Activated naive CD4-positive, alpha-beta T cell treated with anti-CD3 and anti-CD28 coated beads, Interleukin-2, amount 50 U/mL, for 24 hours (primary cell): ENCODE data around the gene RGL1.
A peak's percentile ranks its signal among the peaks of the same experiment; 100 is the strongest.

ENCODE experiments used
- H3K27ac Mint-ChIP-seq: one replicate; pipeline ENCODE4 v1.8.0; 2021; ENCODE audit warnings: mild to moderate bottlenecking, mixed read lengths
- H3K27me3 Mint-ChIP-seq: one replicate; pipeline ENCODE4 v1.8.0; 2021; ENCODE audit warnings: mixed read lengths
- H3K36me3 Mint-ChIP-seq: one replicate; pipeline ENCODE4 v1.8.0; 2021; ENCODE audit warnings: mixed read lengths
- H3K4me1 Mint-ChIP-seq: one replicate; pipeline ENCODE4 v1.8.0; 2021; ENCODE audit warnings: mixed read lengths
- H3K4me3 Mint-ChIP-seq: one replicate; pipeline ENCODE4 v1.8.0; 2021; ENCODE audit warnings: mild to moderate bottlenecking, mixed read lengths
- H3K9me3 Mint-ChIP-seq: one replicate; pipeline ENCODE4 v1.8.0; 2021; ENCODE audit warnings: mixed read lengths

Gene RGL1

DNA sequence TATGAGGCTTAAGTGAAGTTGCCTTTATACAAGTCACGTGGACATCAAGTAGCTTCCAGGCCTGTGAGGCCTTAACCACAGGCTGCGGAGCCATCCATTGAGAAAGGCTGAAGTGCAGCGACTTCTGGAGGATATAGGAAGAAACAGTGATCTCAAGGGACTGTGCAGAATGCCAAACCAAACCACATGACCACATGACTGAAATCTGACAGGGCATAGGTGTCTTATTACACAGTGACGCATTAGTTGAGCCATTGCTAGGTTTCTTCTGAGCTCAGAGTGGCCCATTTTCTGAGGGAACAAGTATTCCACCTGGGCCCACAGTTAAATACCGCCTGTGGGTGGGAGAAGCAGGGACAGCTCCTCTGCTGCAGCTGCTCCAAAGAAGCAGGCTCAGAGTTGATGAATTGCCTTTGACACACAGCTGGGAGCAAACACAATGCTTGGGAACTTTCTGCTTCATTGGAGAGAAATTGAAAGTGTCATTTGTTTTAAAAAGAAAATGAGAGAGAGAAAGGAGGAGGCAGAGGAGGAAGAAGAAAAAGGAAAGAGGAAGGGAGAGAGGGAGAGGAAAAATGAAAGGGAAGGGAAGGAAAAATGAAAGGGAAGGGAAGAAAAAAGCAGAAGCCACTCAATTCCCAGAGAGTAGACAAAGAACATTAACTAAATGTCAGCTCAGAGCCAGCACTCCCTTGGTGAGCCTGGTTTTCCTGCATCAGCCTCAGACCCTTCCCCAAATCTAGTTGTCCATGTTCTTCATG is 138.2 kb downstream of the RGL1 start:
- Mint-ChIP-seq H3K27me3 (no peaks in the 10 kb centered on the region), H3K9me3 (no peaks in the 10 kb centered on the region), H3K27ac (peak overlapping the region; percentile 55), H3K36me3 (no peaks in the 10 kb centered on the region), H3K4me1 (no peaks in the 10 kb centered on the region), H3K4me3 (no peak overlapping the region)

DNA sequence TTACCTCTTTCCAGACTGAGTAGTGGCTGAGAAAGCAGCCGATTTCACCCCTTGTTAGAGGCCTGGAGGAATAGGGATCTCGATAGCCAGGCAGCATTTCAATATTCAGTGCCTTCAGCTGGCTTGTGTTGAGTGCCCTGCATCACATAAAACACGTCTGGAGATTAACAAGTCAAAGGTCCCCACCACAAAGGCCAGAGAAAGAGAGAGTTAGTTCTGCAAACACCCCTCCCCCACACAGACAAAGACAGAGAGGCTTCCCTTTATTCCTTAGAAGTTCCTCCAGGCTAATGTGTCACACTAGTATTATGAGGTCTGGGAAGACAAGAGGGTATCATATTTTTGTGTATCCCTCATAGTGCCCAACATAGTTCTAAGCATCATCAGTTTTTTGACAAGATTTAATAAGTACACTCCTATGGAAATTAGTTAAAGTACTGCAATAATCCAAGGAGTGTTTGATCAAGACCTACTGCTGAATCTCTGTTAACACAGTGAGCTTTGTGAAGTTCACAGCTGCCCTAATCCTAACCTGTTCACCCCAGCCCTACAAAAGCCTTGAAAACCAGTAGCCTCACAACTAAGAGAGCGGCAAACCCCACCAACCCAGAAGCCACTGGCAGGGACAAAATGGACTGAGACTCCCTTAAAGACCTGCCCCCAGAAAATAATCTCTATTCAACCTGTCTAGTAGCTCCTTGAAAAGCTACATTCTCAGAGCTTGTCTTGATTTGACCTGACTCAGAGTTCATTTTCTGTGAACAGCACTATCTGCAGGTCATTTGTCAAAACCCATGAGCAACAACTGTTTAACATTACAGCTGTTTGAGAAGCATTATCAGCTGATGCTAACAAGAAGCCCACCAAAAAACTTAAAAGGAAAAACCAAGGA is 140.8 kb downstream of the RGL1 start:
- Mint-ChIP-seq H3K9me3 (no peaks in the 10 kb centered on the region), H3K4me3 (no peak overlapping the region), H3K27ac (no peak overlapping the region), H3K36me3 (peaks cover 3% of the 10 kb centered on the region), H3K27me3 (no peaks in the 10 kb centered on the region), H3K4me1 (no peaks in the 10 kb centered on the region)

DNA sequence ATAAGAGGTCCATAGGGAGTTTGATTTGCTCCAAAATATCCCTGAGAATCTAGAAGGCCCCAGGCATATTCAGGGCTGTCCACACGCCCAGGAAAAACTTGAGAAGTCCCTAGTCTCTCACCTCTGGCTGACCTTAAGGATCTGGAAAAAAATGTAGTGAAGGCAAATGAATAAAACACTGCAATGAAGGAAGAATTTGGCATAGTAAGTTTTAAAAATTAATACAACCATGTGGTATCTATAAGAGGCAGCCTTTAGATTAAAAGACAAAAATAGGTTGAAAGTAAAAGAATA is 141.3 kb downstream of the RGL1 start:
- no peaks in the 10 kb centered on the region for H3K27me3 Mint-ChIP-seq

DNA sequence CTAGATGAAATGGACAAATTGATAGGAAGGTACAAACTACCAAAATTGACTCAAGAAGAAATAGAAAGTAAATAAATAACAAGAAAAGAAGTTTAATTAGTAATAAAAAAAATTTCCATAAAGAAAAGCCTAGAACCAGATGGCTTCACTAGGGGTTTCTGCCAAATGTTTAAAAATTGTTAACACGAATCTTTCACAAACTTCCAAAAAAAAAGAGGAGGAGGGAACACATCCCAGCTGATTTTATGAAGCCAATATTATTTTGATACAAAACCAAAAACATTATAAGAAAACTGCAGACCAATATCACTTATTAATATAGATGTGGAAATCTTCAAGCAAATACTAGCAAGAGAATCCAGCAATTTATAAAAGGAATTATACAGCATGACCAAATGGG is 143.1 kb downstream of the RGL1 start:
- Mint-ChIP-seq H3K36me3 (peaks cover 3% of the 10 kb centered on the region), H3K27ac (no peak overlapping the region), H3K4me1 (no peaks in the 10 kb centered on the region), H3K27me3 (no peaks in the 10 kb centered on the region), H3K4me3 (no peak overlapping the region), H3K9me3 (no peaks in the 10 kb centered on the region)

More for the DNA sequence above, 141.3 kb downstream of the RGL1 start:
- Mint-ChIP-seq H3K4me3 (no peak overlapping the region), H3K36me3 (peaks cover 3% of the 10 kb centered on the region), H3K4me1 (no peaks in the 10 kb centered on the region), H3K9me3 (no peaks in the 10 kb centered on the region), H3K27ac (no peak overlapping the region)

DNA sequence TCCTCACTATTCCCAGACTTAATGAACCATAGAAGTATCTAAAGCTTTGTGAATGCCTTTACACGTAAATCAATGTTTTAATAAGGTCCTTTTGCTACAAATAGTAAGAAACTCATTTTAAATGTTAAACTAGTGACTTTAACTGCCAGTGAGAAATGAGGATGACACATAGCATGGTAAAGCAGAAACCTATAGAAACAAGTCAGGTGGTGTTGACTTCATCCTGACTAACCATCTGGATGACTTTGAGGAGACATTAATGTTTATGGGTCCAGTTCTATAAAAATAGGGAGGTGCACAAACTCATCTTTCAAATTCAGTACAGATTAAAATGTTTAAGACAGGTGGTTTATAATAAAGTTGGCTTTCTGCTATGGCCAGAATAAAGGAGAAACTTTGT is 147.2 kb downstream of the RGL1 start:
- H3K4me1 Mint-ChIP-seq, result peaks cover 5% of the 10 kb centered on the region
- no peaks in the 10 kb centered on the region for H3K27me3 Mint-ChIP-seq
- H3K27ac Mint-ChIP-seq, result no peak overlapping the region
- H3K36me3 Mint-ChIP-seq, result peaks cover 3% of the 10 kb centered on the region
- no peaks in the 10 kb centered on the region for H3K9me3 Mint-ChIP-seq
- no peak overlapping the region for H3K4me3 Mint-ChIP-seq

DNA sequence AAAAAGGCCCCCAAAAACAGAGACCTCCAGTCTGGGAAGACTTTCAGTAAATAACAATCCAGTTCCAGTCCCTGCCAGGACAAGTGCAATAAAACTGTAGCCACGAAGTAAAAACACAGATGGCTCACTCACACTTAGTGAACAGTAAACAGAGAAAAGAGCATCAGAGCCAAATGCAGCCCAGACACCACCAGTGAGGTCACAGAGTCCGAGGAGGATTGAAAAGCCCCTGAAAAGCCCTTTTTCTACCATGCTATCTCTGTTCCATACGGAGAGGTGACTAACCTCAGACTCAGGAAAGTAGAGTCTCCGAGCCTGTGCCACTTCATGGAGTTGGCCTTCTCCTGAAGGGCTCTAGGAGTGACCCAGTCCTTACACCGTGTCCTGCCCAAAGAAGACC is 148.1 kb downstream of the RGL1 start:
- H3K27ac Mint-ChIP-seq, result no peak overlapping the region

DNA sequence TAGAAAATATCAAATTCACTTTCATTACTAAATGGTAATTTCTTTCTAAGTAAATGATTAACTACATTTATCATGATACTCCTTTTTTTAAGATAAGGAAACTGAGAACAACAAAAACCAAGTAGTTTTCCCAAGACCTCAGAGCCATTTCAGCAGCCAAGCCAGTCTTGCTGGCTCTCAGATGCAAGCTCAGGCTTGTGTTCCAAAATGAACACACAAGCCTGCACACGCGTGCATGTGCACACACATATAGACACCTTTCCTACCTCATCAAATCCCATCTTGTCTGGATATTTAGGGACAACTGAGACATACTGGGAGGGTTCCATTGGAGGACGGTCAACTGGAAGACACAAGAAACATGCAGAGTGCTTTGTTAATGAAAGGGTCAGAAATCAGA is 149.6 kb downstream of the RGL1 start:
- Mint-ChIP-seq H3K27me3 (no peaks in the 10 kb centered on the region), H3K4me1 (peaks cover 5% of the 10 kb centered on the region), H3K4me3 (no peak overlapping the region), H3K9me3 (no peaks in the 10 kb centered on the region), H3K36me3 (no peaks in the 10 kb centered on the region), H3K27ac (no peak overlapping the region)

More for the DNA sequence above, 148.1 kb downstream of the RGL1 start:
- no peaks in the 10 kb centered on the region for H3K27me3 Mint-ChIP-seq
- H3K4me1 Mint-ChIP-seq, result peaks cover 5% of the 10 kb centered on the region
- no peak overlapping the region for H3K4me3 Mint-ChIP-seq
- H3K36me3 Mint-ChIP-seq, result peaks cover 3% of the 10 kb centered on the region
- no peaks in the 10 kb centered on the region for H3K9me3 Mint-ChIP-seq

DNA sequence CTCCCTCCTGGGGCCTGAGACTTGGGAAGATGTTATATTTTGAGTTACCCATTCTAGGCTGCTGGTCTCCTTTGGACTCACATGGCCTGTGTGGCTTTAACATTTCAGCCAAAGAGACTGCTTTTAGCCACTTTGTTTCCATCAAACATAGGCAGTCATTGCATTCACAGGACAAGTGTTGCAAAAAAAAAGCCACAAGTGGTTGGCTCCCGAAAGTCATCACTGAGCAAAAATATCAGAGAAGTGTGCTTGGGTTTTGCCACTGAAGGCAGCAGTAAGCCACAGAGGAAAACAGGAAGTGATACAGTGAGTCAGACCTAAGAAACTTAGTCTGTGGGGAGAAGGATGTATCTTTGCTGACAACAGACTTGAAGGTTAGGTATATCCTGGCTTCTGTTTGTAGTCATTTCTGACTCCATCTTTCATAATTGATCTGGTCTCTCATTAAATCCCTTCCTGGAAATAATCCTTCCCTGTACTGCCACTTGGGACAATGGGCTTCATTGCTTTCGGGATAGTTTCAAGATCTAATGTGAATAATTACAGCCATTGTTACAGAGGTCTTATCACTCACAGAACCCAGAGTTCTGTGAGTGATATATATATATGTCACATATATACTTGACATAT is 151.8 kb downstream of the RGL1 start:
- Mint-ChIP-seq H3K9me3 (no peaks in the 10 kb centered on the region), H3K36me3 (no peaks in the 10 kb centered on the region), H3K4me1 (peaks cover 5% of the 10 kb centered on the region), H3K27me3 (no peaks in the 10 kb centered on the region), H3K4me3 (peak overlapping the region; percentile 56), H3K27ac (no peak overlapping the region)

DNA sequence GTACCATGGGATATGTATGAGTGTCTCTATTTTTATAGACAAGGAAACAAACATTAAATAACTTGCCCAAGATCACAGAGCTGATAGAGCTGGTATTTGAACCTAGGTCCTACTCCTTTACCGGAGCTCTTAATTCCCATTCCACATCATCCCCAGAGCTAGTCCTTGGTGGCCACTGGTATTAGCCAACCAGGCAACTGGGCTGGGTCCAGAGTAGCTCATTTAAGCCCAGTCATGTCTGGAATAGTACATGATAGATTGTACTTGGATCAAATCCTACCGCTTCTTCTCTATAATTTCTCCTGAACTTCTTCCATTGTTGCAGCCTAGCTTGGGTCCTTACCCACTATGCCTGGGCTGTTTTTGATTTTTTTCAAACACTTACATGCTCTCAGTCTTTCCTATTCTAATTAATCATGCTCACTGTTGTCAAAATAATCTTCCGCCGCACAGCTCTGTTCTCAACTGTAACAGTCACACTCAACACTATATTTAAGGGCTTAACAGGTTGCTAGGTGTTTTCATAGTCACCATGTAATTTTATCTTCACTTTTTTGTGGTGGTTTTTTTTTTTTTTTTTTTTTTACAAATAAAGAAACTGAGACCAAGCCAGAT is 152.4 kb downstream of the RGL1 start:
- no peaks in the 10 kb centered on the region for H3K36me3 Mint-ChIP-seq

DNA sequence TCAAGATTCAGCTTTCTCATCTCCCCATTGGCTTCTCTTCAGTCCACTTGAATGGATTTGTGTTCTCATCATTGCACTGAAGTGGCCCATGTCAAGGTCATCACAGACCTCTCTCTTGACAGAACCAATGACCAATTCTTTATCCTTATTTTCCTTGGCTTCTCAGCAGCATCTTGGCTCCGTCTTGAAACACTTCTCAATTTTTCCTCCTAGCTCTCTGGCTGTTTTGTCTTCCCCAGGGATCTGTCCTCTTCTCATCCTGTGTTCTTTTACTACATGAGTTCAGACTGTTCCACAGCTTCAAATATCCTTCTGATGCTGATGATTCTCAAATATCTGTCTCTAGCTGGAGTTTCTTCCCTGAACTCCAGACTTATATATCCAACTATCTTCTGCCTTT is 154.0 kb downstream of the RGL1 start:
- no peaks in the 10 kb centered on the region for H3K27me3 Mint-ChIP-seq
- no peak overlapping the region for H3K4me3 Mint-ChIP-seq
- H3K9me3 Mint-ChIP-seq, result no peaks in the 10 kb centered on the region
- peaks cover 11% of the 10 kb centered on the region for H3K4me1 Mint-ChIP-seq
- no peak overlapping the region for H3K27ac Mint-ChIP-seq
- no peaks in the 10 kb centered on the region for H3K36me3 Mint-ChIP-seq

More for the DNA sequence above, 152.4 kb downstream of the RGL1 start:
- H3K27ac Mint-ChIP-seq, result no peak overlapping the region
- H3K9me3 Mint-ChIP-seq, result no peaks in the 10 kb centered on the region
- no peak overlapping the region for H3K4me3 Mint-ChIP-seq
- H3K27me3 Mint-ChIP-seq, result no peaks in the 10 kb centered on the region
- H3K4me1 Mint-ChIP-seq, result peaks cover 5% of the 10 kb centered on the region

DNA sequence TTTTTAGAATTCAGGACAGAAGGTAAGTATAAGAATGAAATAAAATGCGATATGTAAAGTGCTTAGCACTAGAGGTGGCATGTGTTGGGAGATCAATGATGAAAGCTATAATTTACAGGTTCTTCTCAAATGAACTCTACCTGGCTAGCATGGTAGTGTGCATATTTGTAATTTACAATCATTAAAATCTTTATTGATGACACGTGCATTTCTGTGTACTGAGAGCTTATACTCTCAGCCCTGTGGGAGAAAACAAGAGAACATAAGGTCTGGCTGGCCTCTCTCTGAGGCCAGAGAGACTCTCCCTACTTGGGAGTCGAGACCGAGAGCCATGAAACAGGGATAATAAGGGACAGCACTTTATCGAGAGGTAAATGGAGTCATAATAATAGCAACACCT is 156.2 kb downstream of the RGL1 start:
- Mint-ChIP-seq H3K4me1 (peaks cover 6% of the 10 kb centered on the region), H3K9me3 (no peaks in the 10 kb centered on the region), H3K27ac (no peak overlapping the region), H3K4me3 (no peak overlapping the region), H3K27me3 (no peaks in the 10 kb centered on the region), H3K36me3 (no peaks in the 10 kb centered on the region)

DNA sequence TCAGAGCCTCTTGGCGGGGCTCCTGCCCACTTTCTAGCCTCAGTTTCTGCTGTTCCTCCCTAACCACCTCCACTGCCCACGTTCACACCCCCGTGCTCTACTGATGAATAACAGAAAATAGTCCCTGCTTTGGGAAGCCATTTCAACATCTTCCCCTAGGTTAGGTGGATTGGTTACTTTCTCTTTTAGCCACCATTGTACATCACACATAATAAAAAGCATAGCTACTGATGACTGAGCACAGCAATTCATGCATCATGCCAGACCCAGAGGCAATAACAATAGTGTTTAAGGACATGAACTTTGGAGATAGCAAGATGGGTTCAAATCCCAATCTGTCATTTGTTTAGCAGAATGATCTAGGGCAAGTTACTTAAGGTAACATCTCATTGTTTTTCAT is 158.0 kb downstream of the RGL1 start:
- peaks cover 6% of the 10 kb centered on the region for H3K4me1 Mint-ChIP-seq
- H3K4me3 Mint-ChIP-seq, result no peak overlapping the region
- no peak overlapping the region for H3K27ac Mint-ChIP-seq
- H3K27me3 Mint-ChIP-seq, result no peaks in the 10 kb centered on the region
- H3K9me3 Mint-ChIP-seq, result no peaks in the 10 kb centered on the region
- H3K36me3 Mint-ChIP-seq, result no peaks in the 10 kb centered on the region

DNA sequence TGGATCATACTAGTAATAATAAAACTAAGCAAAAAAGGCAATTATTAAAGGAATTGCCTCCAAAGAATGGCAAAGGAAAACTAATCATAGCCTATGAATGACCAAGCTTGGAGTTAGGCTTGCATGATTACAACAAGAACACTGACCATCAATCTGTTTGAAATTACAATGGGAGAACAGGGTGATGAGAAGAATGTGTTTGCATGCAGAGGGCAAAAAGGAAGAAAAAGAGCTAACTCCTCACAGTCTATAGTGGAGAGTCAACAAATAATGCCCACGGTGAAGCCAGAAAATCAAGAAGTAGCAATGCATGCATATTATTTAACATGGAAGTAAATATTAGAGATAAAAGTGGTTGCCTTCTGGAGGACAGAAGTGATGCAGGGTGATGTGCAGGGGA is 160.8 kb downstream of the RGL1 start:
- Mint-ChIP-seq H3K27ac (no peak overlapping the region), H3K4me3 (no peak overlapping the region), H3K4me1 (peaks cover 6% of the 10 kb centered on the region), H3K27me3 (no peaks in the 10 kb centered on the region), H3K9me3 (no peaks in the 10 kb centered on the region), H3K36me3 (no peaks in the 10 kb centered on the region)

DNA sequence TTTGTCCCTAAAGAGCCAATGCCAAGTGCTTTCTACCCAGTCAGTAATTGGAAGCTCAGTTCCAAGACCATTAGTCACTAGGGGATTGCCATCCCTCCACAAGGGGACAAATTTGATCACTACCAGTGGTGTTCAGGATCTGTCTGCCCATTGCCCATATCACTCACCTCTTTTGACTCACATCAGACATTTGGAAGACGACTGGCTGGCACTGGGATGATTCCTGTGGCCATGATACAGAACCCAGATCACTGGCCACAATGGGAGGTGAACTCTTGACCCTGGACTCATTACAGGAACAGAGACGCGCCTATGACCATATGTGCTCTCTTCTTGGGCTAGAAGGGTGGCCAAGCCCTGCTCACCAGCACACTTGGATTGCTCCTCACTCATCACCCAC is 161.6 kb downstream of the RGL1 start:
- Mint-ChIP-seq H3K4me1 (peaks cover 6% of the 10 kb centered on the region), H3K27me3 (no peaks in the 10 kb centered on the region), H3K27ac (no peak overlapping the region), H3K9me3 (no peaks in the 10 kb centered on the region), H3K36me3 (no peaks in the 10 kb centered on the region), H3K4me3 (no peak overlapping the region)

DNA sequence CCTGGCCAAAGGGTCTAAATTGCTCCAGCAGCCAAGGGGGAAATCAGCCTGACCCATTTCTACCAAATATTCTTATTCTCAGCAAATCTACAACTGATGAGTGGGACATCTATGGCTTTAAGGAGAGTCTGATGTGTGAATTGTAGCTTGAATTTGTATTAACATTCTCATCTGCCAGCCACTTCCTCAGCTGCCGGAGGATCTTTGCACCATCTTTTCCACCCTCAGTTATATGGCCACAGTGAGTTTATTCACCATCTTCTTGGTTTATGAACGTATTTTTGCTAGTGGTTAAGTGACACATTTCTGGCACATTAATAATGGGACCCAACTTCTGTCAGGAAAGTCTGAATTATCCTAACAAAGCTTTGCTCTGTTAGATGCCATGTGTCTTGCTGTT is 163.0 kb downstream of the RGL1 start:
- H3K4me3 Mint-ChIP-seq, result no peak overlapping the region
- H3K27ac Mint-ChIP-seq, result no peak overlapping the region
- no peaks in the 10 kb centered on the region for H3K36me3 Mint-ChIP-seq

DNA sequence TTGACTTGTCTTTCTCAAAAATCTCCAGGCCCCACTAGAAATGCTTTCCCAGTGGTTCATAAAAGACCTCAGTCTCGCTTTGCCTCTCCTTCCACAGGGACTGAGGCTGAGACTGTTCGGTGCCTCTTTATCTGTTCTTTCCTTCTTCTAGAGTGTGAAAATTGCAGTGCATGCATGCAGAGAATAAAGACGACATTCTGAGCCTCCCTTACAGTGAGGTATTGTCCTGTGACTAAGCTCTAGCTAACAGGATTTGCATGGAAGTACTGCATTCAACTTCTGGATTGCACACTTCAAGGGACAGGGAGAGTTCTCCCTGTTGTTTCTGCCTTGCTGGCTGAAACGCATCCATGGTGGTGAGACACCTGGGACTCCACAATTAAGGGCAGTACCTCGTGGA is 163.5 kb downstream of the RGL1 start:
- Mint-ChIP-seq H3K27ac (no peak overlapping the region), H3K4me1 (no peaks in the 10 kb centered on the region), H3K36me3 (no peaks in the 10 kb centered on the region), H3K4me3 (no peak overlapping the region), H3K27me3 (no peaks in the 10 kb centered on the region), H3K9me3 (no peaks in the 10 kb centered on the region)

More for the DNA sequence above, 163.0 kb downstream of the RGL1 start:
- Mint-ChIP-seq H3K27me3 (no peaks in the 10 kb centered on the region), H3K4me1 (peaks cover 1% of the 10 kb centered on the region), H3K9me3 (no peaks in the 10 kb centered on the region)
